HepG2 (cell line): Measurements from ENCODE around the gene PTPRF. TPM values are rescaled to one million over a fixed set of nuclear protein-coding genes. Genes with fewer than 3 reads are reported as not detected.

Experiments used
- ARID5B ChIP-seq: IDR thresholded peaks from 2 replicates; pipeline ENCODE4 v1.4.0; 2020; ENCODE audit warnings: mild to moderate bottlenecking, missing genetic modification reagents
- FOSL2 ChIP-seq: sonication (generic); formaldehyde crosslinking; IDR thresholded peaks from 2 replicates; pipeline ENCODE4 v1.4.0; 2020; ENCODE audit warnings: missing genetic modification reagents
- FOXA3 ChIP-seq: IDR thresholded peaks from 2 replicates; pipeline ENCODE4 v1.6.1; 2016; ENCODE audit warnings: missing genetic modification reagents, missing compliant biosample characterization
- KAT8 ChIP-seq: IDR thresholded peaks from 2 replicates; pipeline ENCODE4 v1.6.1; 2016; ENCODE audit warnings: missing genetic modification reagents, missing compliant biosample characterization
- KLF15 ChIP-seq: sonication (generic); formaldehyde crosslinking; IDR thresholded peaks from 2 replicates; pipeline ENCODE4 v1.8.1; 2023; ENCODE audit warnings: borderline replicate concordance, mild to moderate bottlenecking, inconsistent platforms, missing genetic modification reagents, mixed read lengths
- MXD4 ChIP-seq: IDR thresholded peaks from 2 replicates; pipeline ENCODE4 v1.6.1; 2016; ENCODE audit warnings: mild to moderate bottlenecking, missing biosample characterization, missing genetic modification reagents
- NR2F1 ChIP-seq, 2 experiments: fragments of 450-650 bp in 1 of 2; formaldehyde crosslinking in 1 of 2; IDR thresholded peaks; 2 replicates each; pipeline versions ENCODE4 v1.5.0 to v1.6.1; 2016 to 2020; ENCODE audit warnings: mild to moderate bottlenecking in 1 of 2, missing compliant biosample characterization in 1 of 2, missing genetic modification reagents in 1 of 2, moderate library complexity in 1 of 2
- RAD21 ChIP-seq: fragments of 450-650 bp; formaldehyde crosslinking; IDR thresholded peaks from 2 replicates; pipeline ENCODE4 v1.5.0; 2020; ENCODE audit warnings: mild to moderate bottlenecking
- RARA ChIP-seq: IDR thresholded peaks from 2 replicates; pipeline ENCODE4 v1.6.1; 2016; ENCODE audit warnings: missing genetic modification reagents, missing compliant biosample characterization
- SOX6 ChIP-seq, 2 experiments: fragments of 450-650 bp in 1 of 2; sonication (generic) in 1 of 2; formaldehyde crosslinking in 1 of 2; IDR thresholded peaks; 2 replicates each; pipeline versions ENCODE4 v1.4.0 to v1.6.1; 2017 to 2020; ENCODE audit warnings: antibody characterized with exemption in 1 of 2, mild to moderate bottlenecking in 1 of 2, missing genetic modification reagents in 1 of 2
- TFDP2 ChIP-seq: sonication (generic); formaldehyde crosslinking; IDR thresholded peaks from 2 replicates; pipeline ENCODE4 v1.4.0; 2020; ENCODE audit warnings: missing genetic modification reagents
- ZBTB38 ChIP-seq: sonication (generic); formaldehyde crosslinking; IDR thresholded peaks from 2 replicates; pipeline ENCODE4 v1.5.1; 2020; ENCODE audit warnings: mild to moderate bottlenecking, missing genetic modification reagents
- ZFP41 ChIP-seq: sonication (generic); formaldehyde crosslinking; IDR thresholded peaks from 2 replicates; pipeline ENCODE4 v1.4.0; 2020; ENCODE audit warnings: mild to moderate bottlenecking, missing genetic modification reagents, borderline replicate concordance
- ZMYM3 ChIP-seq: sonication (generic); formaldehyde crosslinking; IDR thresholded peaks from 2 replicates; pipeline ENCODE4 v1.5.1; 2020; ENCODE audit warnings: mild to moderate bottlenecking, missing genetic modification reagents
- ZNF367 ChIP-seq: sonication (generic); formaldehyde crosslinking; IDR thresholded peaks from 2 replicates; pipeline ENCODE4 v1.4.0; 2020; ENCODE audit warnings: missing genetic modification reagents, borderline replicate concordance
- ZNF432 ChIP-seq: sonication (generic); formaldehyde crosslinking; IDR thresholded peaks from 2 replicates; pipeline ENCODE4 v1.5.0; 2020; ENCODE audit warnings: missing genetic modification reagents, mild to moderate bottlenecking, borderline replicate concordance
- ZNF549 ChIP-seq: sonication (generic); formaldehyde crosslinking; IDR thresholded peaks from 2 replicates; pipeline ENCODE4 v1.5.0; 2020; ENCODE audit warnings: missing genetic modification reagents
- polyA plus RNA-seq, 8 experiments: library from polyadenylated mRNA; depleted of rRNA in 3 of 8; stranded (reverse) in 7 of 8; unstranded in 1 of 8; fragments of >200 nt; fragmentation: Illumina TruSeq in 4 of 8; extraction: Trizol in 4 of 8; gene quantifications; 2 replicates each; pipeline versions ENCODE4 v1.2.1 to v1.2.3, GENCODE V29; 2011 to 2016; ENCODE audit warnings: low read depth in 4 of 8, missing spikeins in 1 of 8, mixed read lengths in 1 of 8; ENCODE audit not compliant: insufficient read depth in 1 of 8
- total RNA-seq, 5 experiments: library from RNA; depleted of rRNA; stranded (reverse); fragments of >200 nt; fragmentation: Illumina TruSeq; extraction: Trizol; gene quantifications; 2 replicates each; pipeline ENCODE4 v1.2.3, GENCODE V29; 2016; ENCODE audit warnings: low read depth in 1 of 5
- TF ChIP-seq, protein P1 (sequence below): sonication (generic); formaldehyde crosslinking; IDR thresholded peaks from 2 replicates; pipeline ENCODE4 v1.5.1; 2020; ENCODE audit warnings: missing genetic modification reagents, mild to moderate bottlenecking, borderline replicate concordance
- TF ChIP-seq, protein P2 (sequence below): sonication (generic); formaldehyde crosslinking; IDR thresholded peaks from 2 replicates; pipeline ENCODE4 v1.4.0; 2020; ENCODE audit warnings: missing genetic modification reagents, borderline replicate concordance

The PTPRF gene
- total and polyA plus RNA-seq, 2 of the 13 experiments (the other 11 are each of a cell fraction or from before 2014, with no cell fraction given), result 55.9 to 167 TPM

DNA sequence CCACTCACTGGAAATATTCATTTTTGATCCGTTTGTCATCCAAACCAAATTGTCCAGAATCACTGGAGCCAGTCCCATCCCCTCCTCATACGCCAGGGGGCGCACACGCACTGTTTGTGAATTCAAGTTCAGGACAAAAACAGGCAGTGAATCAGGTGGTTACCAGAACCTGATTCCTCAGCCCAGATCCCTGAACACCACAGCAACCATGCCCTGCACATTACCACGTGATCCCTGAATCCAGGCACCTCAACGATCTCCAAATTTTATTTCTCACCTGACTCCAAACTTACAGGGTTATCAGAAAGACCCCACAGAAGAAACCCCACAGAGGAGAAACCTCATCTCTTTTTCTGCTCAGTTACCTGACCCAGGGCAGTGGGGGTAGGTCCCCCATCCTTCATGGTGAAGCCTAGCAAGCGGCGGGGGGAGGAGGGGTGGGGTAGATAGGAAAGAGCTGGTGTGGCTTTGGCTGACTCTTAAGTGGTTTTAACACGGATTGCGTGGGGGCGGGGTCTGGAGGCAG lies 1.4 kb upstream of the PTPRF start (continued):
- 0 out of 2 replicates have a peak, but pooled peaks have one; percentile 13 for TF ChIP-seq TFDP2
- TF ChIP-seq NR2F1 (CRISPR knock-in tag; IDR thresholded peaks at IDR 0.05), result 0 out of 4 replicates have a peak, but pooled peaks of 1 of the 2 experiments have one; percentile 36
- peak; percentile 95 for TF ChIP-seq RAD21
- peak; percentile 29; the same call in 1 of the 2 replicates for TF ChIP-seq FOXA3 (CRISPR knock-in tag)
- TF ChIP-seq ZMYM3 (CRISPR knock-in tag), result no peak
- TF ChIP-seq ZNF549 (CRISPR knock-in tag), result no peak
- no peak for TF ChIP-seq ZBTB38
- no peak for TF ChIP-seq SOX6 (IDR thresholded peaks at IDR 0.05)
- TF ChIP-seq SOX6 (CRISPR knock-in tag; IDR thresholded peaks at IDR 0.05), result peak; percentile 24; the same call in 1 of the 2 replicates
- TF ChIP-seq KLF15 (CRISPR knock-in tag), result no peak
- peak; percentile 34; the same call in 1 of the 2 replicates for TF ChIP-seq ARID5B (CRISPR knock-in tag)
- no peak for TF ChIP-seq ZNF432 (CRISPR knock-in tag)
- TF ChIP-seq RARA (CRISPR knock-in tag), result no peak
- peak; percentile 57 for TF ChIP-seq FOSL2
- TF ChIP-seq, protein P1, sequence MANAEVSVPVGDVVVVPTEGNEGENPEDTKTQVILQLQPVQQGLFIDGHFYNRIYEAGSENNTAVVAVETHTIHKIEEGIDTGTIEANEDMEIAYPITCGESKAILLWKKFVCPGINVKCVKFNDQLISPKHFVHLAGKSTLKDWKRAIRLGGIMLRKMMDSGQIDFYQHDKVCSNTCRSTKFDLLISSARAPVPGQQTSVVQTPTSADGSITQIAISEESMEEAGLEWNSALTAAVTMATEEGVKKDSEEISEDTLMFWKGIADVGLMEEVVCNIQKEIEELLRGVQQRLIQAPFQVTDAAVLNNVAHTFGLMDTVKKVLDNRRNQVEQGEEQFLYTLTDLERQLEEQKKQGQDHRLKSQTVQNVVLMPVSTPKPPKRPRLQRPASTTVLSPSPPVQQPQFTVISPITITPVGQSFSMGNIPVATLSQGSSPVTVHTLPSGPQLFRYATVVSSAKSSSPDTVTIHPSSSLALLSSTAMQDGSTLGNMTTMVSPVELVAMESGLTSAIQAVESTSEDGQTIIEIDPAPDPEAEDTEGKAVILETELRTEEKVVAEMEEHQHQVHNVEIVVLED (CRISPR knock-in tag), result 0 out of 2 replicates have a peak, but pooled peaks have one; percentile 14
- TF ChIP-seq ZNF367 (CRISPR knock-in tag), result no peak
- TF ChIP-seq MXD4 (CRISPR knock-in tag), result no peak
- TF ChIP-seq, protein P2, sequence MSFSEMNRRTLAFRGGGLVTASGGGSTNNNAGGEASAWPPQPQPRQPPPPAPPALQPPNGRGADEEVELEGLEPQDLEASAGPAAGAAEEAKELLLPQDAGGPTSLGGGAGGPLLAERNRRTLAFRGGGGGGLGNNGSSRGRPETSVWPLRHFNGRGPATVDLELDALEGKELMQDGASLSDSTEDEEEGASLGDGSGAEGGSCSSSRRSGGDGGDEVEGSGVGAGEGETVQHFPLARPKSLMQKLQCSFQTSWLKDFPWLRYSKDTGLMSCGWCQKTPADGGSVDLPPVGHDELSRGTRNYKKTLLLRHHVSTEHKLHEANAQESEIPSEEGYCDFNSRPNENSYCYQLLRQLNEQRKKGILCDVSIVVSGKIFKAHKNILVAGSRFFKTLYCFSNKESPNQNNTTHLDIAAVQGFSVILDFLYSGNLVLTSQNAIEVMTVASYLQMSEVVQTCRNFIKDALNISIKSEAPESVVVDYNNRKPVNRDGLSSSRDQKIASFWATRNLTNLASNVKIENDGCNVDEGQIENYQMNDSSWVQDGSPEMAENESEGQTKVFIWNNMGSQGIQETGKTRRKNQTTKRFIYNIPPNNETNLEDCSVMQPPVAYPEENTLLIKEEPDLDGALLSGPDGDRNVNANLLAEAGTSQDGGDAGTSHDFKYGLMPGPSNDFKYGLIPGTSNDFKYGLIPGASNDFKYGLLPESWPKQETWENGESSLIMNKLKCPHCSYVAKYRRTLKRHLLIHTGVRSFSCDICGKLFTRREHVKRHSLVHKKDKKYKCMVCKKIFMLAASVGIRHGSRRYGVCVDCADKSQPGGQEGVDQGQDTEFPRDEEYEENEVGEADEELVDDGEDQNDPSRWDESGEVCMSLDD (CRISPR knock-in tag), result no peak
- TF ChIP-seq KAT8 (CRISPR knock-in tag), result peak; percentile 52
- no peak for TF ChIP-seq ZFP41 (CRISPR knock-in tag)
